Left renal pelvis (tissue), 4 donors: Measurements from ENCODE around the gene POC1B. TPM values are rescaled to one million over a fixed set of nuclear protein-coding genes. Genes with fewer than 3 reads are reported as not detected.

Experiments
- DNase-seq, 4 donors: peaks; one replicate each; pipeline ENCODE4 v3.0.0-alpha.2; 2013; ENCODE audit warnings: low read depth in 4 of 4, low spot score in 3 of 4
- polyA plus RNA-seq, 4 donors: library from polyadenylated mRNA; unstranded; fragments of 120-200 nt; gene quantifications; one replicate each; pipeline ENCODE4 v1.2.1, GENCODE V29; 2013; ENCODE audit not compliant: insufficient read length in 4 of 4

POC1B gene
- polyA plus RNA-seq, 4 donors = 17.0 to 22.3 (median 20.8) TPM

- no peak for DNase-seq
Observed at GRCh38 chr12:89499857-89500256, 26.0 kb downstream of the POC1B start.

- no peak for DNase-seq
Observed at GRCh38 chr12:89497467-89497866, 28.4 kb downstream of the POC1B start.

- no peak for DNase-seq
Observed at GRCh38 chr12:89497005-89497404, 28.8 kb downstream of the POC1B start.

- no peak for DNase-seq
Observed at GRCh38 chr12:89494411-89495231, 31.2 kb downstream of the POC1B start.

GRCh38 chr12:89493670-89494302 lies 32.1 kb downstream of the POC1B start:
- DNase-seq = no peak

- DNase-seq = no peak
Observed at GRCh38 chr12:89492883-89493282, 33.0 kb downstream of the POC1B start.

GRCh38 chr12:89490922-89491321 lies 34.9 kb downstream of the POC1B start:
- DNase-seq = no peak

GRCh38 chr12:89486264-89486663 lies 39.6 kb downstream of the POC1B start:
- no peak for DNase-seq

GRCh38 chr12:89484470-89484869 lies 41.4 kb downstream of the POC1B start:
- no peak for DNase-seq

GRCh38 chr12:89481213-89481914 lies 44.5 kb downstream of the POC1B start:
- no peak for DNase-seq

- no peak for DNase-seq
Observed at GRCh38 chr12:89479982-89480381, 45.9 kb downstream of the POC1B start.

GRCh38 chr12:89477633-89478279 lies 48.1 kb downstream of the POC1B start:
- no peak for DNase-seq

- no peak for DNase-seq
Observed at GRCh38 chr12:89476904-89477595, 48.8 kb downstream of the POC1B start.

GRCh38 chr12:89476232-89476631 lies 49.6 kb downstream of the POC1B start:
- no peak for DNase-seq

GRCh38 chr12:89475203-89475990 lies 50.5 kb downstream of the POC1B start:
- DNase-seq = no peak

- no peak for DNase-seq
Observed at GRCh38 chr12:89474615-89475014, 51.2 kb downstream of the POC1B start.

GRCh38 chr12:89472508-89472907 lies 53.3 kb downstream of the POC1B start:
- no peak for DNase-seq

- DNase-seq = no peak
Observed at GRCh38 chr12:89470741-89471509, 54.9 kb downstream of the POC1B start.

- DNase-seq = no peak
Observed at GRCh38 chr12:89469361-89469760, 56.5 kb downstream of the POC1B start.
